ENCODE data around the gene ADAMTSL1. TPM values are rescaled to one million over a fixed set of nuclear protein-coding genes. Genes with fewer than 3 reads are reported as not detected.

The ADAMTSL1 gene
- total and polyA plus RNA-seq, 5 experiments from 2014 or later = not detected

- Mint-ChIP-seq H3K9me3 (no peaks in the 10 kb centered on the region), H3K4me1 (no peaks in the 10 kb centered on the region), H3K27me3 (peaks cover 4 to 22% (median 5%) of the 10 kb centered on the region in 5 donors), H3K27ac (no peak overlapping the region), H3K36me3 (no peaks in the 10 kb centered on the region), H3K4me3 (no peak overlapping the region)
- no peak for ATAC-seq
- no peak for DNase-seq
- POLR2A ChIA-PET = no interaction called here
Measured at GRCh38 chr9:18673179-18673578, 199.2 kb downstream of the ADAMTSL1 start.

- no peak overlapping the region for H3K27ac Mint-ChIP-seq
- H3K4me1 Mint-ChIP-seq = no peaks in the 10 kb centered on the region
- H3K27me3 Mint-ChIP-seq = peaks cover 3 to 22% (median 4%) of the 10 kb centered on the region in 5 donors
- no peaks in the 10 kb centered on the region for H3K36me3 Mint-ChIP-seq
- no peak for DNase-seq
- no peaks in the 10 kb centered on the region for H3K9me3 Mint-ChIP-seq
- no peak overlapping the region for H3K4me3 Mint-ChIP-seq
- ATAC-seq = no peak
- POLR2A ChIA-PET = no interaction called here
Measured at GRCh38 chr9:18675332-18675731, 201.4 kb downstream of the ADAMTSL1 start.

- POLR2A ChIA-PET = no interaction called here
- Mint-ChIP-seq H3K27ac (no peak overlapping the region), H3K36me3 (no peaks in the 10 kb centered on the region), H3K9me3 (peaks cover 0 to 1% (median 0%) of the 10 kb centered on the region in 9 donors), H3K4me1 (no peaks in the 10 kb centered on the region), H3K4me3 (no peak overlapping the region), H3K27me3 (peaks cover 2 to 17% (median 5%) of the 10 kb centered on the region in 5 donors)
- ATAC-seq (no peak), DNase-seq (no peak)
Measured at GRCh38 chr9:18675973-18676372, 202.0 kb downstream of the ADAMTSL1 start.

GRCh38 chr9:18676525-18676924 is 202.6 kb downstream of the ADAMTSL1 start:
- H3K4me3 Mint-ChIP-seq = no peak overlapping the region
- DNase-seq (no peak), ATAC-seq (no peak)
- POLR2A ChIA-PET = no interaction called here
- no peak overlapping the region for H3K27ac Mint-ChIP-seq
- H3K9me3 Mint-ChIP-seq = peaks cover 0 to 1% (median 0%) of the 10 kb centered on the region in 9 donors
- no peaks in the 10 kb centered on the region for H3K4me1 Mint-ChIP-seq
- no peaks in the 10 kb centered on the region for H3K36me3 Mint-ChIP-seq
- peaks cover 0 to 12% (median 2%) of the 10 kb centered on the region in 5 donors for H3K27me3 Mint-ChIP-seq

GRCh38 chr9:18678821-18679590 is 205.1 kb downstream of the ADAMTSL1 start:
- Mint-ChIP-seq H3K36me3 (no peaks in the 10 kb centered on the region), H3K4me3 (no peak overlapping the region), H3K9me3 (peaks cover 0 to 1% (median 0%) of the 10 kb centered on the region in 9 donors), H3K27ac (no peak overlapping the region), H3K27me3 (peaks cover 1 to 10% (median 2%) of the 10 kb centered on the region in 5 donors), H3K4me1 (no peaks in the 10 kb centered on the region)
- POLR2A ChIA-PET = no interaction called here
- no peak for DNase-seq
- ATAC-seq = no peak

GRCh38 chr9:18682907-18683306 is 209.0 kb downstream of the ADAMTSL1 start:
- POLR2A ChIA-PET = no interaction called here
- no peak overlapping the region for H3K4me3 Mint-ChIP-seq
- no peaks in the 10 kb centered on the region for H3K36me3 Mint-ChIP-seq
- H3K9me3 Mint-ChIP-seq = peaks cover 0 to 1% (median 0%) of the 10 kb centered on the region in 9 donors
- H3K27me3 Mint-ChIP-seq = peaks cover 1 to 4% (median 2%) of the 10 kb centered on the region in 5 donors
- H3K27ac Mint-ChIP-seq = no peak overlapping the region
- DNase-seq (no peak), ATAC-seq (no peak)
- H3K4me1 Mint-ChIP-seq = no peaks in the 10 kb centered on the region

GRCh38 chr9:18683312-18683711 is 209.4 kb downstream of the ADAMTSL1 start:
- Mint-ChIP-seq H3K27me3 (peaks cover 0 to 4% (median 2%) of the 10 kb centered on the region in 5 donors), H3K9me3 (peaks cover 0 to 1% (median 0%) of the 10 kb centered on the region in 9 donors), H3K36me3 (no peaks in the 10 kb centered on the region), H3K4me1 (no peaks in the 10 kb centered on the region), H3K27ac (no peak overlapping the region), H3K4me3 (no peak overlapping the region)
- ATAC-seq (no peak), DNase-seq (no peak)
- POLR2A ChIA-PET = no interaction called here

GRCh38 chr9:18683851-18684250 is 209.9 kb downstream of the ADAMTSL1 start:
- Mint-ChIP-seq H3K4me3 (no peak overlapping the region), H3K27ac (no peak overlapping the region), H3K27me3 (peaks cover 0 to 4% (median 2%) of the 10 kb centered on the region in 5 donors), H3K36me3 (no peaks in the 10 kb centered on the region), H3K9me3 (peaks cover 0 to 1% (median 0%) of the 10 kb centered on the region in 9 donors), H3K4me1 (no peaks in the 10 kb centered on the region)
- ATAC-seq = no peak
- no peak for DNase-seq
- POLR2A ChIA-PET = no interaction called here

GRCh38 chr9:18684593-18685317 is 210.8 kb downstream of the ADAMTSL1 start:
- POLR2A ChIA-PET = no interaction called here
- H3K36me3 Mint-ChIP-seq = no peaks in the 10 kb centered on the region
- no peak overlapping the region for H3K4me3 Mint-ChIP-seq

GRCh38 chr9:18688581-18689565 is 214.9 kb downstream of the ADAMTSL1 start:
- H3K36me3 Mint-ChIP-seq = peaks cover 0 to 4% (median 0%) of the 10 kb centered on the region in 3 donors
- H3K27ac Mint-ChIP-seq = no peak overlapping the region
- DNase-seq (no peak), ATAC-seq (no peak)
- no peak overlapping the region for H3K4me3 Mint-ChIP-seq
- no peaks in the 10 kb centered on the region for H3K4me1 Mint-ChIP-seq
- H3K9me3 Mint-ChIP-seq = peaks cover 0 to 5% (median 3%) of the 10 kb centered on the region in 9 donors
- peaks cover 0 to 5% (median 0%) of the 10 kb centered on the region in 5 donors for H3K27me3 Mint-ChIP-seq
- POLR2A ChIA-PET = no interaction called here

More at GRCh38 chr9:18684593-18685317, 210.8 kb downstream of the ADAMTSL1 start:
- Mint-ChIP-seq H3K9me3 (peaks cover 0 to 1% (median 0%) of the 10 kb centered on the region in 9 donors), H3K27ac (no peak overlapping the region), H3K4me1 (no peaks in the 10 kb centered on the region), H3K27me3 (peaks cover 0 to 4% (median 2%) of the 10 kb centered on the region in 5 donors)
- DNase-seq (no peak), ATAC-seq (no peak)

- Mint-ChIP-seq H3K27ac (no peak overlapping the region), H3K27me3 (peaks cover 0 to 13% (median 4%) of the 10 kb centered on the region in 5 donors), H3K9me3 (peaks cover 0 to 13% (median 7%) of the 10 kb centered on the region in 9 donors), H3K4me1 (no peaks in the 10 kb centered on the region), H3K4me3 (no peak overlapping the region), H3K36me3 (peaks cover 0 to 11% (median 0%) of the 10 kb centered on the region in 3 donors)
- POLR2A ChIA-PET = no interaction called here
- ATAC-seq (no peak), DNase-seq (no peak)
Measured at GRCh38 chr9:18689921-18690320, 216.0 kb downstream of the ADAMTSL1 start.

GRCh38 chr9:18692268-18692667 is 218.3 kb downstream of the ADAMTSL1 start:
- H3K36me3 Mint-ChIP-seq = peaks cover 0 to 18% (median 0%) of the 10 kb centered on the region in 3 donors
- POLR2A ChIA-PET = no interaction called here
- H3K27me3 Mint-ChIP-seq = peaks cover 0 to 28% (median 4%) of the 10 kb centered on the region in 5 donors

More at GRCh38 chr9:18692268-18692667, 218.3 kb downstream of the ADAMTSL1 start:
- Mint-ChIP-seq H3K4me3 (no peak overlapping the region), H3K27ac (no peak overlapping the region), H3K9me3 (peaks cover 13 to 27% (median 16%) of the 10 kb centered on the region in 9 donors), H3K4me1 (no peaks in the 10 kb centered on the region)
- ATAC-seq (no peak), DNase-seq (no peak)

All from naive thymus-derived CD8-positive, alpha-beta T cell (primary cell).